Brain pericyte (primary cell): ENCODE measurements around the gene SPIB.
"Not testable (repeated sequence)": the region's sequence is repeated elsewhere in the genome, so short reads cannot be mapped to it uniquely, and the experiment has no call there.

ENCODE experiments used
- DNase-seq: peaks from one replicate; pipeline ENCODE4 v3.0.0-alpha.2; 2012; ENCODE audit warnings: low read depth, low spot score

Gene SPIB

GRCh38 chr19:50418176-50419021 is at the start of gene SPIB:
SPIB (plus strand) TSS chr19:50418938; CDS start chr19:50418963, 25 bp downstream.
- no peak for DNase-seq

GRCh38 chr19:50371914-50372475 is 46.7 kb upstream of the SPIB start:
- DNase-seq = no peak

DNA sequence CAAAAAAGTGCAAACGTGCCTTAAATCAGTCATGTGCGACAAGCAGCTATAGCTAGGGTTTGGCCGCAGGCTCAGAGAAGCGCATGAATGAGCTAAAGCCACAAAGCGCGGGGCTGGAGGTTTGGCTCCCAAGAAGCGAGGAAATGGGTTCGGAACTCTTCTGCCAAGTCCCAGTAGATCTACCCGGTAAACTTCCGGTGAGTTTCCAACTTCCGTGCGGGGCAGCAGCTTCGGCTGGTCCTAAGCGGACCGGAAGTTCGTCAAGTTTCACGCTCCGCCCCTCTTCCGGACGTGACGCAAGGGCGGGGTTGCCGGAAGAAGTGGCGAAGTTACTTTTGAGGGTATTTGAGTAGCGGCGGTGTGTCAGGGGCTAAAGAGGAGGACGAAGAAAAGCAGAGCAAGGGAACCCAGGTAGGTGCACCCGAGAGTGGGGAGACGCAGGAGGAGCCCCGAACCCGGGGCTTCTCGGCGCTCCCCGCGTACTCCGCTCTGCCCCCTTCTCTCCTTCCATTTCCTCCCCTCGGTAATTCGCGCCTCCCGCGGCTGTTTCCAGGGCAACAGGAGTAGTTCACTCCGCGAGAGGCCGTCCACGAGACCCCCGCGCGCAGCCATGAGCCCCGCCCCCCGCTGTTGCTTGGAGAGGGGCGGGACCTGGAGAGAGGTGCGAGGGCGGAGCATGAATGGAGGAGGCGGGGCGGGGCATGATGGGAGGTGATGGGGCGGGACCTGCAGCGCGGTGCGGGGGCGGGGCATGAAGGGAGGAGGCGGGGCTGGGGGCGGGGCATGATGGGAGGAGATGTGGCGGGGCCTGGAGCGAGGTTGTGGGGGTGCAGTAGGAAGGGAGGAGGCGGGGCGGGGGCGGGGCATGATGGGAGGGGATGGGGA is 42.3 kb upstream of the SPIB start, which contains the start of gene NR1H2:
TSS of gene NR1H2 (plus strand) at position 292 of the 885 bp plus-strand sequence. CDS start 1,149 bp downstream, outside the sequence.
- peak; percentile 87 for DNase-seq

DNA sequence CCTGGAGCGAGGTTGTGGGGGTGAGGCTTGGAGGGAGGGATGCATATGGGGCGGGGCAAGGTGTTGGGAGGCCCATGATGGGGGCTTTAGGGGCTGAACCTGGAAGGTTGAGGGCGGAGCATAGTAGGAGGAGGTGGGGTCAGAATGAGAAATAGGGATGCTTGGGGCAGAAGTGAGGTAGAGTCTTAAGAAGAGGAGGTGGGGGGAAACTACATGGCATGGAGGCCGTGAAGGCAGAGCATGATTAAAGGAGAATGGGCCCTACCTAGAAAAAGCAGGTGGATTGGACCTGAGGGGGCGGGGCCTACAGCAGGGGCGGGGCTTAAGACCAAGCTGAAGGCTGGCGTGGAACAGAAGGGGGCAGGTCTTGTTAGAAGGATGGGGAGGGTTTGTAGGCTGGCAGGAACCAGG is 41.7 kb upstream of the SPIB start:
- DNase-seq = no peak

DNA sequence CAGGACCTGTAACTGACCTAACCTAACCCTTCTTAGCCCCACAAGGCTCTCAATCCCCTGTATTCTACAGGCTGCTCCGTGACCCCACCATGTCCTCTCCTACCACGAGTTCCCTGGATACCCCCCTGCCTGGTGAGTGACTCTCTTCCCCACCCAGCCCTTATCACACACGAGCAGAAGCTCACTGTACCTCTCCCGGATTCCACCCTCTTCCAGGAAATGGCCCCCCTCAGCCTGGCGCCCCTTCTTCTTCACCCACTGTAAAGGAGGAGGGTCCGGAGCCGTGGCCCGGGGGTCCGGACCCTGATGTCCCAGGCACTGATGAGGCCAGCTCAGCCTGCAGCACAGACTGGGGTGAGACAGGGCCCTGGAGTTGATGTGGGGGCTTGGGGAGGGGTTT is 41.2 kb upstream of the SPIB start:
- no peak for DNase-seq

- no peak for DNase-seq
Observed at GRCh38 chr19:50378169-50378862, 40.4 kb upstream of the SPIB start.

DNA sequence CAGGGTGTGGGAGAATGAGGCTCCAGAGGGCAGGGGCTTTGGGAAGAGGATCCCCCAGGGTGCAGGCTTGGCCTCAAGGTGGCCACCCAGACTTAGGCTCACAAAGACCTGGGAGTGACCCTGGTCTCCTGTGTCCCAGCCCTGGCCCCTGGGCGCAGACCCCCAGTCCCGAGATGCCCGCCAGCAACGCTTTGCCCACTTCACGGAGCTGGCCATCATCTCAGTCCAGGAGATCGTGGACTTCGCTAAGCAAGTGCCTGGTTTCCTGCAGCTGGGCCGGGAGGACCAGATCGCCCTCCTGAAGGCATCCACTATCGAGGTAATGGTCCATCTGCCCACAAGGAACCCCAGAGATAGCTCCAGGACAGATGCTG is 39.9 kb upstream of the SPIB start:
- no peak for DNase-seq

- DNase-seq = no peak
Observed at GRCh38 chr19:50379602-50380001, 39.1 kb upstream of the SPIB start.

GRCh38 chr19:50380137-50380536 is 38.6 kb upstream of the SPIB start:
- DNase-seq = no peak

- DNase-seq = no peak
Observed at GRCh38 chr19:50380751-50381151, 38.0 kb upstream of the SPIB start.

DNA sequence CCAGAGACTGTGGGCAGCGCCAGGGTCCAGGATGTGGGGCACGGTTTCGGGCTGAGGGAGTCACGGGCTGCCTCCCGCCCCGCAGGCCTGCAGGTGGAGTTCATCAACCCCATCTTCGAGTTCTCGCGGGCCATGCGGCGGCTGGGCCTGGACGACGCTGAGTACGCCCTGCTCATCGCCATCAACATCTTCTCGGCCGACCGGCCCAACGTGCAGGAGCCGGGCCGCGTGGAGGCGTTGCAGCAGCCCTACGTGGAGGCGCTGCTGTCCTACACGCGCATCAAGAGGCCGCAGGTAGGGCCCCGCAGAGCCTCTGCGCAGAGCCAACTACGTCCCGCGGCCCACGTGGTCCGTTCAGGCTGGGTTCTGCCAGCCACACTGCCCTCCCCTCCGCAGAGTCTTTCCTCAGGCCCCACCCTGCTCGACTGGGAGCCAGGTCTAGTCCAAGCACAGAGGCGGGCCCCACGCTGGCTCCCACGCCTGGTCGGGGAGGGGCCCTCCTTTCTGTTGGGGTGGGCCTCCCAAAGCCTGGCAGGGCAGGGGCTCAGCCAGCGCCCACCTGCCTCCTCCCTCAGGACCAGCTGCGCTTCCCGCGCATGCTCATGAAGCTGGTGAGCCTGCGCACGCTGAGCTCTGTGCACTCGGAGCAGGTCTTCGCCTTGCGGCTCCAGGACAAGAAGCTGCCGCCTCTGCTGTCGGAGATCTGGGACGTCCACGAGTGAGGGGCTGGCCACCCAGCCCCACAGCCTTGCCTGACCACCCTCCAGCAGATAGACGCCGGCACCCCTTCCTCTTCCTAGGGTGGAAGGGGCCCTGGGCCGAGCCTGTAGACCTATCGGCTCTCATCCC is 36.6 kb upstream of the SPIB start:
- DNase-seq = no peak

DNA sequence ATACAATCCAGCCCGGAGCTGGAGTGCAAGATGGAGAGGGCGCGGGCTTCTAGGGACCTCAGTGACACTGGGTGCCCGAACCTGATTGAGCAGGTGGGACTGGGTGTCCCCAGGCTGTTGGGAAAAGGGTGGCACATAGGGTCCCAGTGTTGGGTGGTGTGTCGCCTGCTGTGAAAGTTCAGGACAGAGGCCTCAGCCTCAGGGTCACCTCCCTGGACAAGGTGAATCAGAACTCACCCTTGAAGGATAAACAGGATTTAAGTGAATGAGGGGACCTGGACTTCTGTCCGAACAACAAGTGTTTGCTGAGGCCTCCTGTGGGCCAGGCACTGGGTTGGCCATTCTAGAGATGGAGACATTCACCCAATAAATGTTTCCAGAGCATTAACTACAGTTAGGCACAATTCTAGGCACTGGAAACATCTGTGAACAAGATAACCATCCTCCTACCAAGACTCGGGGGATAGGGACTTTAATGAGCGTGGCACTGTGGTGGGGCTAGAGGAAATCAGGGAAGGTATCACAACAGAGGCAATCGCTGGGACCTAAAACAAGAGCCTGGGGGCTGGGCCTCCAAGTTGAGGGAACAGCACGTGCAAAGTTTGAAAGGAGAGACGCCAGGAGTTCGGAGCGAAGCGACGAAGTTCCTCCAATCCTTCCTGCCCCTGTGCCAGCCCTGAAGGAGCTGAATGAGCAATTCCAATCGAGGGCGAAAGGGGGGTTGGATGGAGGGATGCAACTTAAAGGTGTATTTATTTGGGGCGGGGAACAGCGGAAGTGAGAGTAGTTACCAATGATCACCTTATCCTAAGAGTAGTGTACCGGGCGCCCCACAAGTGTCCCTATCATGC is 35.5 kb upstream of the SPIB start:
- DNase-seq = no peak

- peak; percentile 91 for DNase-seq
Observed at GRCh38 chr19:50383852-50384684, 34.7 kb upstream of the SPIB start, which contains the start of gene POLD1. POLD1 (plus strand) TSS chr19:50384347; CDS start chr19:50398852, 14,505 bp downstream.

DNA sequence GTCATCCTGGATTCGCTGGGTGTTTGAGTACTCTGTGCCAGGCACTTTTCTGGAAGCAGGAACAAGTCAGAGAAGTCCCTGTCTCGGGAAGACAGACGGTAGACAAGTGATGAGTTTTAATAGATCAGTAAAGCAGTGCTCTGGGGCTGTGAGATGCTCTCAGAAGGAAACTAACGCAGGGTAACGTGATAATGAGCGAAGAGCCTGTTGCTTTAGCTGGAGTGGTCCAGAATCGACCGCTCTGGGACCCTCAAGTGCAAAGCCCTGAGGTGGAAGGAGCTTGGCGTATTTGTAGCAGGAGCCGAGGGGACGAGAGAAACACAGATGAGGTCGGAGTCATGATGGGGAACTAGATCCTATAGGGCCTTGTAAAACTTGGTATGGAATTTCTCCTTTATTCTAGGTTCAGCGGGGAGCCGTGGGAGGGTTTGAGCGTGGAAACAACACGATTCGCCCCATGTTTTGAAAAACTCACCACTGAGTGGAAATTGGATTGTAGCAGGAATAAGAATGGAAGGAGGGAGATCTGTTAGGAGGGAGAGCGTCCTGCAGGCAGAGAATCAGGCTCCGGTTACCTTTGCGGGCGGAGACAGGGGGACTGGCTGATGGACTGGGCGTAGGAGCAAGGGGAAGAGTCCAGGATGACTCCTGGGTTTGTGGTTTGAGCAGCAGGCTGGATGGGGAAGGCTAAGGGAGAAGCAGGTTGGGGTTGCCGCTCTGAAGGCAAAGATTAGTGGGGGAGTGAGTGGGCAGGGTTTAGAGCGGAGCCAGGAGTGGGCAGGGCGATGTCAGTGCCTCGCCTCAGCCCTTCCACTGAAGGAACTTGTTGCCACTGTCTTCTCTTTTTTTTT is 33.8 kb upstream of the SPIB start:
- no peak for DNase-seq

- DNase-seq = no peak
Observed at GRCh38 chr19:50387176-50387867, 31.4 kb upstream of the SPIB start.

DNA sequence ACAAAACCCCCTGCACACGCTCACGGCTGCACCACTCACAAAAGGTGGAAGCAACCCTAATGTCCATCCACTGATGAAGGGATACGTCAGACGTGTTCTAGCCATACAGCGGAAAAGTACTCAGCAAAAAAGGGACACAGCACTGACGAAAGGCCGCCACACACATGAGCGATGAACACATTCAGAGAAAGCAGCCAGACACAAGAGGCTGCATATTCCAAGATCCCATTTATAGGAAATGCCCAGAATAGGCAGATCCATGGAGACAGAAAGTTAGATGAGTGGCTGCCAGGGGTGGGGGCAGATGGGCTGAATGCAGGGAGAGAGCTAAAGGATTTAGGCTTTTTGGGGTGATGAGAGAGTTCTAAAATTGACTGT is 30.9 kb upstream of the SPIB start:
- DNase-seq = no peak

DNA sequence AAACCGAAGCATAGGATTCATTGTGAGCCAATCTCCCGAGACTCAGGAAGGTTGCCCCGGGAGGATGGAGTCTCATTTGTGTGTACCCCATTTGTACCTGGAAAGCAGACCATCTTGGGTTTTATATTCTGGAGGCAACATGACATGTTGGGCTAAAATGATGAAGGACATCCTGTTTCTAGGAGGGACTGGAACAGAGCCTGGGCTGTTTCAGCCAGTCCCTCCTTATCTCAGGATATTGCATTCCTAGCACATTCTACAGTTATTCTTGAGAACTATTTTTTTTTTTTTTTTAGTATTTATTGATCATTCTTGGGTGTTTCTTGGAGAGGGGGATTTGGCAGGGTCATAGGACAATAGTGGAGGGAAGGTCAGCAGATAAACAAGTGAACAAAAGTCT is 28.4 kb upstream of the SPIB start:
- DNase-seq = not testable (repeated sequence)
